Thyroid gland (tissue), 4 donors: ENCODE measurements around the gene BRSK2. TPM values are rescaled to one million over a fixed set of nuclear protein-coding genes. Genes with fewer than 3 reads are reported as not detected.

Experiments used
- DNase-seq, 2 donors: peaks; one replicate each; pipeline ENCODE4 v3.0.0-alpha.2; 2019
- H3K27ac ChIP-seq, 3 donors: fragments of 200-600 bp; sonication (generic); 1 replicate in 2 of 3; 2 replicates in 1 of 3; pipeline ENCODE4 v1.5.1; 2016 to 2019; ENCODE audit warnings: mild to moderate bottlenecking in 1 of 3, moderate library complexity in 1 of 3
- H3K27me3 ChIP-seq: fragments of 200-600 bp; sonication (generic); one replicate; pipeline ENCODE4 v1.5.1; 2019
- H3K36me3 ChIP-seq, 2 donors: fragments of 200-600 bp; sonication (generic); one replicate each; pipeline ENCODE4 v1.5.1; 2016 to 2019
- H3K4me1 ChIP-seq, 2 donors: fragments of 200-600 bp; sonication (generic); one replicate each; pipeline ENCODE4 v1.5.1; 2017 to 2019
- H3K4me3 ChIP-seq, 3 donors: fragments of 200-600 bp; sonication (generic); replicated peaks in 1 of 3; 1 replicate in 2 of 3; 2 replicates in 1 of 3; pipeline ENCODE4 v1.5.1; 2016; ENCODE audit warnings: mild to moderate bottlenecking in 1 of 3
- H3K9me3 ChIP-seq: fragments of 200-600 bp; sonication (generic); one replicate; pipeline ENCODE4 v1.5.1; 2017
- POLR2A ChIP-seq, 2 donors: fragments of 450-650 bp; IDR thresholded peaks; one replicate each; pipeline ENCODE4 v1.6.1; 2017; ENCODE audit warnings: antibody characterized with exemption in 2 of 2, mild to moderate bottlenecking in 2 of 2, moderate library complexity in 1 of 2
- WGBS, 2 donors: methylation state at CpG; one replicate each; pipeline ENCODE4 v1.1.5; 2017; 5-methylcytosine and 5-hydroxymethylcytosine counted together
- intact Hi-C: fragments of 100-400 bp; cut with DNase I; formaldehyde crosslinking; loops from one replicate; pipeline ENCODE4 v1.15.1; 2023
- total RNA-seq, 4 donors: library from RNA; depleted of rRNA; stranded (reverse); fragments of >200 nt; gene quantifications; one replicate each; pipeline ENCODE4 v1.2.3, GENCODE V29; 2016
- TF ChIP-seq, protein P1 (sequence below), 6 experiments: fragments of 200-600 bp in 3 of 6; fragments of 450-650 bp in 3 of 6; sonication (generic) in 3 of 6; IDR thresholded peaks; one replicate each; pipeline ENCODE4 v1.5.1; 2016 to 2019; ENCODE audit warnings: antibody characterized with exemption in 6 of 6, mild to moderate bottlenecking in 2 of 6, inconsistent platforms in 1 of 6, moderate library complexity in 1 of 6

Gene BRSK2
- total RNA-seq, 4 donors from 2014 or later, result 0.34 to 2.2 (median 0.81) TPM

- Histone ChIP-seq H3K4me1 (peaks cover 3 to 20% of the 10 kb centered on the region in 2 donors), H3K4me3 (no peak overlapping the region), H3K27me3 (no peaks in the 10 kb centered on the region), H3K9me3 (no peaks in the 10 kb centered on the region), H3K36me3 (no peaks in the 10 kb centered on the region), H3K27ac (no peak overlapping the region)
- 67 to 76% methylated on average over 9 to 15 of the region's 22 CpGs for WGBS, 2 donors
- no peak for DNase-seq
- intact Hi-C loops, result no loop called here
- no peak for TF ChIP-seq POLR2A (IDR thresholded peaks at IDR 0.05)
- TF ChIP-seq, protein P1, sequence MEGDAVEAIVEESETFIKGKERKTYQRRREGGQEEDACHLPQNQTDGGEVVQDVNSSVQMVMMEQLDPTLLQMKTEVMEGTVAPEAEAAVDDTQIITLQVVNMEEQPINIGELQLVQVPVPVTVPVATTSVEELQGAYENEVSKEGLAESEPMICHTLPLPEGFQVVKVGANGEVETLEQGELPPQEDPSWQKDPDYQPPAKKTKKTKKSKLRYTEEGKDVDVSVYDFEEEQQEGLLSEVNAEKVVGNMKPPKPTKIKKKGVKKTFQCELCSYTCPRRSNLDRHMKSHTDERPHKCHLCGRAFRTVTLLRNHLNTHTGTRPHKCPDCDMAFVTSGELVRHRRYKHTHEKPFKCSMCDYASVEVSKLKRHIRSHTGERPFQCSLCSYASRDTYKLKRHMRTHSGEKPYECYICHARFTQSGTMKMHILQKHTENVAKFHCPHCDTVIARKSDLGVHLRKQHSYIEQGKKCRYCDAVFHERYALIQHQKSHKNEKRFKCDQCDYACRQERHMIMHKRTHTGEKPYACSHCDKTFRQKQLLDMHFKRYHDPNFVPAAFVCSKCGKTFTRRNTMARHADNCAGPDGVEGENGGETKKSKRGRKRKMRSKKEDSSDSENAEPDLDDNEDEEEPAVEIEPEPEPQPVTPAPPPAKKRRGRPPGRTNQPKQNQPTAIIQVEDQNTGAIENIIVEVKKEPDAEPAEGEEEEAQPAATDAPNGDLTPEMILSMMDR (IDR thresholded peaks at IDR 0.05), result no peak
Measured at GRCh38 chr11:1450949-1451710, 61.4 kb downstream of the BRSK2 start.

DNA sequence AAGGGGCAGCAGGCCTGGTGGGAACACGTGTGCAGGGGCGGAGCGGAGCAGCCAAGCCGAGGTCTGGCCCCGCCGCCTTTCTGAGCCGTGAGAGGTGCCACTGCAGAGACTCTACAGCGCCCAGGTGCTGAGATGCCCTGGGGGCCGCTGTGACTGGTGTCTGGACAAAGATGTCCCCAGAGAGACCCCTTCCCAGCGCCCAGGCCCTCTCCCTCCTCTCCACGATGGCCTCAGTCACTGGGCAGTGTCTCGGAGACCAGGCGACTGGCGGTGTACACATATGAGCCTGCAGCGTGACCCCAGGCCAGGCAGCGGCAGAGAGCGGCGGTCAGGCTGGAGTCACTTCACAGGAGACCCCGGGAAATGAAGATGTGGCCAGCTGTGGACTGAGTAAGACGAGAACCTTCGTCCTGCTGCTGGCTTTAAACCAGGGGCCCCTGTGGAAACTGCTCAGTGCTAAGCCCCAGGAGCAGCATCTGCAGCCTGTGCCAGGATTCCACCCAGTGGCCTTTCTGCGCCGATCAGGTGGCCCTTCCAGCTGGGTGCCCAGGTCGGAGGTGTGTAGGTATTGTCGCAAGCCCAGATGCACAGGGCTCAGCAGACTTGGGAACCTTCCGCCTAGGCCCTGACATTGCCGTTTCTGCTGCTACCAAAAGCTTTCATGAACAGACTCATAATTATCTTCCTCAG lies 62.2 kb downstream of the BRSK2 start:
- no peaks in the 10 kb centered on the region for H3K9me3 ChIP-seq
- H3K27ac ChIP-seq, result no peak overlapping the region
- H3K36me3 ChIP-seq, result no peaks in the 10 kb centered on the region
- no peaks in the 10 kb centered on the region for H3K27me3 ChIP-seq
- no peak overlapping the region for H3K4me3 ChIP-seq
- intact Hi-C loops, result no loop called here
- peaks cover 3 to 20% of the 10 kb centered on the region in 2 donors for H3K4me1 ChIP-seq
- no peak for DNase-seq
- TF ChIP-seq, protein P1 (IDR thresholded peaks at IDR 0.05), result no peak
- no peak for TF ChIP-seq POLR2A (IDR thresholded peaks at IDR 0.05)
- 75 to 78% methylated on average over 9 to 24 of the region's 27 CpGs for WGBS, 2 donors

DNA sequence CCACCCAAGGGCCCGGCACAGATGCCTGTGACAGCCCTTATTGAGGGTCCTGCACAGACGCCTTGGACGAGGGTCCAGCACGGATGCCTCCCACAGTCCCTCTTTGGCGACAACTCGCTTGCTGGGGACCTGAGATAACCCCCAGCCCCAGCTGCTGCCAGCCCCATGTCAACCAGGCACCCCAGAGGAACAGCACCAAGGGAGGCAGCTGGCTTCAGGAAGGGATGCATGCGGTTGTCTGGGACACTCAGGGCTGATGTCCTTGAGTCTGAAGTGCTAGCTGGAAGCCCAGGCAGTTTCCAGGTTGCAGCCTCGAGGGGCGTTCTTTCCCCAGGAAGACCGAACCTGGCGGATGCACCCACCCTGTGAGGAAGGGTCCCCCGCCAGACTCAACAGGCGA lies 63.0 kb downstream of the BRSK2 start:
- no peak overlapping the region for H3K4me3 ChIP-seq
- no peaks in the 10 kb centered on the region for H3K9me3 ChIP-seq
- DNase-seq, result no peak
- no peaks in the 10 kb centered on the region for H3K27me3 ChIP-seq
- no peaks in the 10 kb centered on the region for H3K36me3 ChIP-seq
- TF ChIP-seq, protein P1 (IDR thresholded peaks at IDR 0.05), result no peak
- no peak for TF ChIP-seq POLR2A (IDR thresholded peaks at IDR 0.05)
- H3K27ac ChIP-seq, result no peak overlapping the region
- intact Hi-C loops, result no loop called here
- H3K4me1 ChIP-seq, result peaks cover 3 to 25% of the 10 kb centered on the region in 2 donors
- 48 to 60% methylated on average over 5 to 13 of the region's 13 CpGs for WGBS, 2 donors

DNA sequence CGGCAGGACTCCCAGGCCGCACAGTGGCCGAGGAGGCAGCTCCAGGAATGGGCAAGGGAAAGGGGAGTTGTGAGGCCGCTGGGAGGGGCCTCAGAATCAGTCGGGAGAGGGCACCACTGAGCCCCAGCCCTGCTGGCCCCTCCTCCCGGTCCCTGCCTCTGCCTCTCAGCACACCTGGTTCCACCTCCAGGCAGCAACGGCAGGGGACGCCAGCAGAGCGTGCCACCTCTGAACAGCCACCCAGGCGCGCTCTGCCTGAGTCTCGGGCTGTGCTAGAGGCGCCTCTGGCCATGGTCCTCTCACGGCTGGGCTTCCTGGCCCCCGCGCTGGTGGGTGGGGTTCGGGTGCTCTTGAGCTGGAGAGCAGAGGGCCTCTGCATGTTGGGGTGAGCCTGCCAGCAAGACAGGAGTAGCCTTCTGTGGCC lies 63.9 kb downstream of the BRSK2 start:
- peaks cover 12 to 34% of the 10 kb centered on the region in 2 donors for H3K4me1 ChIP-seq
- intact Hi-C loops, result loop anchor here (2.0 kb wide), 1 partner anchor 61 kb away; no protein-coding TSS in a partner anchor
- no peaks in the 10 kb centered on the region for H3K9me3 ChIP-seq
- no peaks in the 10 kb centered on the region for H3K36me3 ChIP-seq
- H3K27me3 ChIP-seq, result no peaks in the 10 kb centered on the region
- peak overlapping the region in 1 of 3 donors; percentile 2 for H3K27ac ChIP-seq
- DNase-seq, result peak; percentile 81 to 82
- 7 to 16% methylated on average over 8 to 12 of the region's 17 CpGs for WGBS, 2 donors
- H3K4me3 ChIP-seq, result no peak overlapping the region
- TF ChIP-seq, protein P1 (IDR thresholded peaks at IDR 0.05), result peak; percentile 29 to 98 (median 74)
- TF ChIP-seq POLR2A (IDR thresholded peaks at IDR 0.05), result no peak

- no peak overlapping the region for H3K4me3 ChIP-seq
- no peaks in the 10 kb centered on the region for H3K9me3 ChIP-seq
- TF ChIP-seq POLR2A (IDR thresholded peaks at IDR 0.05), result no peak
- TF ChIP-seq, protein P1 (IDR thresholded peaks at IDR 0.05), result no peak
- H3K36me3 ChIP-seq, result no peaks in the 10 kb centered on the region
- H3K27ac ChIP-seq, result no peak overlapping the region
- intact Hi-C loops, result loop anchor here (2.0 kb wide), 1 partner anchor 60 kb away; no protein-coding TSS in a partner anchor
- DNase-seq, result no peak
- peaks cover 18 to 38% of the 10 kb centered on the region in 2 donors for H3K4me1 ChIP-seq
- WGBS, 2 donors, result 80% methylated on average over 12 of the region's 21 CpGs; no CpG with 5 or more reads in 1 of the 2 donors
- no peaks in the 10 kb centered on the region for H3K27me3 ChIP-seq
Measured at GRCh38 chr11:1454576-1454975, 64.8 kb downstream of the BRSK2 start.
